ENCODE results near the gene COX11. TPM values are rescaled to one million over a fixed set of nuclear protein-coding genes. Genes with fewer than 3 reads are reported as not detected.
A peak's percentile ranks its signal among the peaks of the same experiment; 100 is the strongest.

Gene COX11
- total and polyA plus RNA-seq, 8 donors, result 18.5 to 95.6 (median 31.5) TPM

DNA sequence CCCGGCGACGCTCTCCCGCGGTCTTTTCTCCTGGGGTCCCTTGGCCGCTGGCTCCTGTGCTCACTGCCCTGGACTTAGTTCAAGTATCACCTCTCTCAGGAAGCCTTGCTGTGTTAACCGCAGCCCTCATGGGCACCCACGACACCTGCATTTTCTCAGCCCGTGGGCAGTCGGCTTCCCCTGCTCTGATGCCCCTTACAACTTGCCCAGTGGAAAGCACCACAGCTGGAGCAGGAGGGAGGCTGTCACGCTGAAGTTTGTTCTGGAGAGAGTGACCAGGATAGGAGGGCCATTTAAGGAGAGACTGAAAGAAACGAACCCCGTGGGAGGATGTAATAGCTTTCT lies 506 bp upstream of the COX11 start:
- Histone ChIP-seq H3K4me3 (peak overlapping the region; percentile 68 to 97 (median 80)), H3K9me3 (no peaks in the 10 kb centered on the region), H3K36me3 (peaks cover 7 to 14% (median 8%) of the 10 kb centered on the region in 4 donors), H3K27me3 (no peaks in the 10 kb centered on the region), H3K4me1 (peaks cover 31 to 64% (median 40%) of the 10 kb centered on the region in 4 donors), H3K27ac (peak overlapping the region; percentile 81 to 90 (median 86))
- WGBS, 5 donors, result 0 to 1% (median 0%) methylated on average over 13 of the region's 13 CpGs
- TF ChIP-seq POLR2AphosphoS5 (IDR thresholded peaks at IDR 0.05) (no peak), EP300 (IDR thresholded peaks at IDR 0.05) (no peak), POLR2A (IDR thresholded peaks at IDR 0.05) (no peak)
- TF ChIP-seq, protein P1, sequence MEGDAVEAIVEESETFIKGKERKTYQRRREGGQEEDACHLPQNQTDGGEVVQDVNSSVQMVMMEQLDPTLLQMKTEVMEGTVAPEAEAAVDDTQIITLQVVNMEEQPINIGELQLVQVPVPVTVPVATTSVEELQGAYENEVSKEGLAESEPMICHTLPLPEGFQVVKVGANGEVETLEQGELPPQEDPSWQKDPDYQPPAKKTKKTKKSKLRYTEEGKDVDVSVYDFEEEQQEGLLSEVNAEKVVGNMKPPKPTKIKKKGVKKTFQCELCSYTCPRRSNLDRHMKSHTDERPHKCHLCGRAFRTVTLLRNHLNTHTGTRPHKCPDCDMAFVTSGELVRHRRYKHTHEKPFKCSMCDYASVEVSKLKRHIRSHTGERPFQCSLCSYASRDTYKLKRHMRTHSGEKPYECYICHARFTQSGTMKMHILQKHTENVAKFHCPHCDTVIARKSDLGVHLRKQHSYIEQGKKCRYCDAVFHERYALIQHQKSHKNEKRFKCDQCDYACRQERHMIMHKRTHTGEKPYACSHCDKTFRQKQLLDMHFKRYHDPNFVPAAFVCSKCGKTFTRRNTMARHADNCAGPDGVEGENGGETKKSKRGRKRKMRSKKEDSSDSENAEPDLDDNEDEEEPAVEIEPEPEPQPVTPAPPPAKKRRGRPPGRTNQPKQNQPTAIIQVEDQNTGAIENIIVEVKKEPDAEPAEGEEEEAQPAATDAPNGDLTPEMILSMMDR (IDR thresholded peaks at IDR 0.05), result no peak
- DNase-seq, result no peak
- intact Hi-C loops (cut with DNase I; ENCODE audit: low total_unique reads), result no loop called here

DNA sequence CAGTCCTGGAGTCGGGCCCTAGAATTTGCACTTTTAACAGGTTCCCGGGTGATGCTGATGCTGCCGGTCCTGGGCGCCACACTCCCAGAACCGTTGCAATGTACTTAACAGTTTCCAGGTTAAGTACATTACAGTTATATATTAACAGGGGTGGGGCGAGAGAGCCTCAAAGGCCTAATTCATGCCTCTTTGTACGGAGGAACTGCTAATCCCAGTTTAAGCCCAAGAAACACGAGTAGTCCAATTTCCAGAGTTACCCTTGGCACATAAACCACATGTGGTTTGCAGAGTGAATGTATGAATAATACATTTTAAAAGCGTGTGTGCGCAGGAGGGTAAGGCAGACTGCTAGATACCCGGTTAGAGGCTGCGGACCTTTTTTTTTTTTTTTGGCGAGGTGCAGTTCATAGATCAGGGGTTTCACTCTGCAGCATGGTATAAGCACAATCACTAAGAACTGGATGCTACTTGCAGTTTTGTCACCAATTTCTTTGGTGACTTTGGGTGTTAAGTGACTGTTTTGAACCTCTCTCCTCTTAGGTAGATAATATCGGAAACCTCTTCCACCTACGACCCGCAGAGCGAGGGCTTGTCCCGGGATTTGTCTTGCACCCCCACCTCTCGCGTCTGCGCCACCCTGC lies 713 bp downstream of the COX11 start:
- 0 to 1% (median 1%) methylated on average over 20 to 21 of the region's 21 CpGs for WGBS, 5 donors
- intact Hi-C loops (cut with DNase I; ENCODE audit: low total_unique reads), result no loop called here
- no peaks in the 10 kb centered on the region for H3K27me3 ChIP-seq
- H3K4me1 ChIP-seq, result peaks cover 29 to 56% (median 36%) of the 10 kb centered on the region in 4 donors
- H3K36me3 ChIP-seq, result peaks cover 19 to 26% (median 20%) of the 10 kb centered on the region in 4 donors
- H3K9me3 ChIP-seq, result no peaks in the 10 kb centered on the region
- H3K4me3 ChIP-seq, result peak overlapping the region; percentile 68 to 97 (median 80)
- peak overlapping the region; percentile 75 to 90 (median 86) for H3K27ac ChIP-seq
- DNase-seq, result peak in 1 of 2 donors; percentile 71
- no peak for TF ChIP-seq POLR2A (IDR thresholded peaks at IDR 0.05)
- no peak for TF ChIP-seq POLR2AphosphoS5 (IDR thresholded peaks at IDR 0.05)
- TF ChIP-seq, protein P1 (IDR thresholded peaks at IDR 0.05), result peak in 2 of 7 experiments; percentile 30 to 35

DNA sequence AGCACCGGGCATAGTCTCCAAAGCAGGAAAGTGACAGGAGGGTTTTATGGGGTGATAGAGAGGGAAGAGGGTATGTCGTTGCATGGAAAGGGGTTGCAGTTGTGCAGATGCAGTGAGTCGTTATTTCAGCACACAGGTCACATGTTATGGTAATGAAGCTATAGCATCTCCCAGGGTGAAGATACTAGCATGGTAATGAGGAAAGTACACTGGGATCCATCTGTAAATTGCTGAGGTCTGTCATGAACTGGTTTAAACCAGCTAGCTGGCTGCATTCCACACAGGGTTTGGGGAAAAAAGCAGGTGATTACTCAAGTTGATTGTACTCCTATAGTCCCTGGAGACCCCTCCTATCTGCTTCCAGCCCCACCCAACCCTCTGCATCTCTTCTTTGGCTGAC lies 11.7 kb downstream of the COX11 start:
- 76 to 84% (median 82%) methylated on average over 3 of the region's 3 CpGs for WGBS, 5 donors
- H3K9me3 ChIP-seq, result no peaks in the 10 kb centered on the region
- no peaks in the 10 kb centered on the region for H3K4me1 ChIP-seq
- no peak overlapping the region for H3K4me3 ChIP-seq
- H3K27ac ChIP-seq, result no peak overlapping the region
- TF ChIP-seq, protein P1 (IDR thresholded peaks at IDR 0.05), result no peak
- TF ChIP-seq POLR2A (IDR thresholded peaks at IDR 0.05) (no peak), EP300 (IDR thresholded peaks at IDR 0.05) (no peak), POLR2AphosphoS5 (IDR thresholded peaks at IDR 0.05) (no peak)
- no peaks in the 10 kb centered on the region for H3K27me3 ChIP-seq
- DNase-seq, result no peak
- peaks cover 26 to 96% (median 79%) of the 10 kb centered on the region in 4 donors for H3K36me3 ChIP-seq
- intact Hi-C loops (cut with DNase I; ENCODE audit: low total_unique reads), result no loop called here

DNA sequence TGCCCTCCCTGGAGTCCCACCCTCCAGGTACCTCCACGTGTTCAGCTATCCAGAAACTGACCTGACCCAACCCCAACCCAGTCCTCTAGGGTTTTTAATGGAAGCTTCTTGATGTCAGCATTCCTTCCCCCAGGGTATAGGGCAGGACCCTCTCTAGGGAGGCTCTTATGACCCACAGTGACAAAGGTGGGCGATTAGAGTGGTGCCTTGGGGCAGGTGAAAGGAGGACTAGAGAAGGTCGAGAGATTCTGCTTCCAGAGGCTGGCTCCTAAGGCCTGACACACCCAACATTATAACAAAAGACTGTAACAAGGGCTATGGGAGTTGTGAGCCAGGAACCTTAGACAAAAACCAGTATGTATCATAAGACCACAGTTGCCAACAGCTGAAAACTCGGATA lies 17.2 kb downstream of the COX11 start:
- no peaks in the 10 kb centered on the region for H3K27me3 ChIP-seq
- H3K9me3 ChIP-seq, result no peaks in the 10 kb centered on the region
- WGBS, 5 donors, result 73 to 87% (median 75%) methylated on average over 4 of the region's 4 CpGs
- no peak overlapping the region for H3K4me3 ChIP-seq
- TF ChIP-seq POLR2AphosphoS5 (IDR thresholded peaks at IDR 0.05) (no peak), EP300 (IDR thresholded peaks at IDR 0.05) (no peak)
- TF ChIP-seq, protein P1 (IDR thresholded peaks at IDR 0.05), result no peak
- H3K4me1 ChIP-seq, result peaks cover 0 to 5% (median 0%) of the 10 kb centered on the region in 4 donors
- DNase-seq, result no peak
- no peak overlapping the region for H3K27ac ChIP-seq
- intact Hi-C loops (cut with DNase I; ENCODE audit: low total_unique reads), result no loop called here
- H3K36me3 ChIP-seq, result peaks cover 16 to 79% (median 64%) of the 10 kb centered on the region in 4 donors
